SK-N-SH (cell line): Measurements from ENCODE around the gene SH3BGR. TPM values are rescaled to one million over a fixed set of nuclear protein-coding genes. Genes with fewer than 3 reads are reported as not detected.

ENCODE experiments used
- CTCF ChIA-PET: fragments of 300-600, 350-600 bp; formaldehyde crosslinking; extraction: SDS; loops from one replicate; lab custom pipeline; 2021; lab: Yijun Ruan, JAX
- POLR2A ChIA-PET: fragments of 350-600 bp; sonication (Branson Sonifier 250); formaldehyde crosslinking; extraction: SDS; loops from one replicate; lab custom pipeline; 2020; ENCODE audit warnings: antibody characterized with exemption, inconsistent platforms; lab: Yijun Ruan, JAX
- DNase-seq: peaks from one replicate; pipeline ENCODE4 v3.0.0; 2012
- H2AFZ ChIP-seq: fragments of 200-600 bp; sonication (generic); 2 replicates; pipeline ENCODE4 v1.8.1; 2016; ENCODE audit warnings: antibody characterized with exemption, mild to moderate bottlenecking, low read depth
- H3F3A ChIP-seq: fragments of 200-600 bp; sonication (generic); replicated peaks from 2 replicates; pipeline ENCODE3; 2016; ENCODE audit warnings: antibody characterized with exemption, mild to moderate bottlenecking; ENCODE audit not compliant: insufficient read depth
- H3K27ac ChIP-seq, 2 experiments: fragments of 200-500 bp in 1 of 2; fragments of 200-600 bp in 1 of 2; sonication (Bioruptor generic) in 1 of 2; sonication (generic), shearing (Covaris generic) in 1 of 2; 2 replicates each; pipeline versions ENCODE4 v1.5.1 to v1.6.1; 2014 to 2016; ENCODE audit warnings: low read depth in 2 of 2, inconsistent platforms in 1 of 2, low read length in 1 of 2, mild to moderate bottlenecking in 1 of 2, mixed read lengths in 1 of 2
- H3K27me3 ChIP-seq: fragments of 200-600 bp; sonication (generic), shearing (Covaris generic); 2 replicates; pipeline ENCODE4 v1.6.1; 2016; ENCODE audit warnings: mixed run types; ENCODE audit not compliant: insufficient read depth
- H3K36me3 ChIP-seq, 2 experiments: fragments of 200-500 bp in 1 of 2; fragments of 200-600 bp in 1 of 2; sonication (Bioruptor generic) in 1 of 2; sonication (generic) in 1 of 2; replicated peaks in 1 of 2; 2 replicates each; pipeline versions ENCODE3 to v1.5.1; 2014 to 2016; ENCODE audit warnings: low read length in 1 of 2, mild to moderate bottlenecking in 1 of 2; ENCODE audit not compliant: insufficient read depth in 2 of 2, control insufficient read depth in 1 of 2
- H3K4me1 ChIP-seq, 2 experiments: fragments of 200-500 bp in 1 of 2; fragments of 200-600 bp in 1 of 2; sonication (Bioruptor generic) in 1 of 2; sonication (generic), shearing (Covaris generic) in 1 of 2; 2 replicates each; pipeline versions ENCODE4 v1.5.1 to v1.6.1; 2014 to 2016; ENCODE audit warnings: low read depth in 1 of 2, low read length in 1 of 2, mixed run types in 1 of 2; ENCODE audit not compliant: insufficient read depth in 2 of 2, control insufficient read depth in 1 of 2
- H3K4me2 ChIP-seq: fragments of 200-600 bp; sonication (generic), shearing (Covaris generic); 2 replicates; pipeline ENCODE4 v1.6.1; 2017; ENCODE audit warnings: mixed run types
- H3K4me3 ChIP-seq, 2 experiments: fragments of 200-500 bp in 1 of 2; fragments of 200-600 bp in 1 of 2; sonication (Bioruptor generic) in 1 of 2; sonication (generic), shearing (Covaris generic) in 1 of 2; 2 replicates each; pipeline versions ENCODE4 v1.5.1 to v1.8.1; 2014 to 2016; ENCODE audit warnings: low read depth in 2 of 2, inconsistent platforms in 1 of 2, low read length in 1 of 2, mild to moderate bottlenecking in 1 of 2, mixed read lengths in 1 of 2, moderate library complexity in 1 of 2
- H3K79me2 ChIP-seq: fragments of 200-600 bp; sonication (generic); 2 replicates; pipeline ENCODE4 v1.8.1; 2017; ENCODE audit warnings: mild to moderate bottlenecking; ENCODE audit not compliant: insufficient read depth
- H3K9ac ChIP-seq: fragments of 200-600 bp; sonication (generic); 2 replicates; pipeline ENCODE4 v1.6.1; 2017; ENCODE audit warnings: mixed run types
- H3K9me2 ChIP-seq: fragments of 200-600 bp; sonication (generic); 2 replicates; pipeline ENCODE4 v1.6.1; 2017; ENCODE audit warnings: mixed run types
- H3K9me3 ChIP-seq: fragments of 200-600 bp; sonication (generic); 2 replicates; pipeline ENCODE4 v1.6.1; 2017; ENCODE audit warnings: mixed run types, mild to moderate bottlenecking, moderate library complexity
- H4K20me1 ChIP-seq: fragments of 200-600 bp; sonication (generic); 2 replicates; pipeline ENCODE4 v1.6.1; 2017; ENCODE audit warnings: mild to moderate bottlenecking, mixed run types; ENCODE audit not compliant: insufficient read depth
- CTCF ChIP-seq: fragments of 200-600 bp; sonication (generic); IDR thresholded peaks from 2 replicates; pipeline ENCODE4 v1.6.1; 2017; ENCODE audit warnings: antibody characterized with exemption, mild to moderate bottlenecking, moderate library complexity
- FOXJ3 ChIP-seq: sonication (generic); formaldehyde crosslinking; IDR thresholded peaks from 2 replicates; pipeline ENCODE4 v1.5.1; 2020; ENCODE audit warnings: mild to moderate bottlenecking, missing genetic modification reagents
- FOXM1 ChIP-seq: IDR thresholded peaks from 2 replicates; pipeline ENCODE4 v1.4.0; 2012; ENCODE audit warnings: low read depth, mild to moderate bottlenecking
- GABPA ChIP-seq: IDR thresholded peaks from 2 replicates; pipeline ENCODE4 v1.4.0; 2012; ENCODE audit warnings: low read depth, mild to moderate bottlenecking
- GATA2 ChIP-seq: sonication (generic); formaldehyde crosslinking; IDR thresholded peaks from 2 replicates; pipeline ENCODE4 v1.5.0; 2020; ENCODE audit warnings: mild to moderate bottlenecking, missing genetic modification reagents
- NFIC ChIP-seq: IDR thresholded peaks from 2 replicates; pipeline ENCODE4 v1.4.0; 2012; ENCODE audit warnings: borderline replicate concordance
- NRF1 ChIP-seq: IDR thresholded peaks from 2 replicates; pipeline ENCODE4 v1.6.1; 2012; ENCODE audit warnings: low read depth, mild to moderate bottlenecking, low read length
- PBX3 ChIP-seq: IDR thresholded peaks from 2 replicates; pipeline ENCODE4; 2012
- POLR2AphosphoS5 ChIP-seq: IDR thresholded peaks from 2 replicates; pipeline ENCODE4 v1.6.1; 2012; ENCODE audit warnings: low read depth, low read length
- RCOR1 ChIP-seq: fragments of 150-350 bp; IDR thresholded peaks from 2 replicates; pipeline ENCODE4 v1.6.1; 2017; ENCODE audit warnings: antibody characterized with exemption, low read length
- RXRA ChIP-seq: IDR thresholded peaks from 2 replicates; pipeline ENCODE4 v1.4.0; 2012; ENCODE audit warnings: low read depth, mild to moderate bottlenecking, borderline replicate concordance
- SIN3A ChIP-seq: IDR thresholded peaks from 2 replicates; pipeline ENCODE4 v1.6.1; 2012; ENCODE audit warnings: low read depth, mild to moderate bottlenecking, low read length, moderate library complexity, borderline replicate concordance
- USF2 ChIP-seq: fragments of 150-350 bp; IDR thresholded peaks from 2 replicates; pipeline ENCODE4 v1.6.1; 2017; ENCODE audit warnings: antibody characterized with exemption, low read length, low read depth, borderline replicate concordance
- YY1 ChIP-seq: IDR thresholded peaks from 2 replicates; pipeline ENCODE4 v1.4.0; 2012; ENCODE audit warnings: low read depth, mild to moderate bottlenecking
- WGBS: methylation state at CpG from one replicate; pipeline ENCODE4 v1.1.6; 2017; ENCODE audit warnings: low lambda C conversion rate; 5-methylcytosine and 5-hydroxymethylcytosine counted together
- polyA plus RNA-seq, 3 experiments: library from polyadenylated mRNA; depleted of rRNA; stranded (reverse); fragments of >200 nt; gene quantifications; 2 replicates each; pipeline ENCODE4 v1.2.3, GENCODE V29; 2012

Gene SH3BGR
- polyA plus RNA-seq, 1 of the 3 experiments (the other 2 are of a cell fraction): 1.1 TPM

DNA sequence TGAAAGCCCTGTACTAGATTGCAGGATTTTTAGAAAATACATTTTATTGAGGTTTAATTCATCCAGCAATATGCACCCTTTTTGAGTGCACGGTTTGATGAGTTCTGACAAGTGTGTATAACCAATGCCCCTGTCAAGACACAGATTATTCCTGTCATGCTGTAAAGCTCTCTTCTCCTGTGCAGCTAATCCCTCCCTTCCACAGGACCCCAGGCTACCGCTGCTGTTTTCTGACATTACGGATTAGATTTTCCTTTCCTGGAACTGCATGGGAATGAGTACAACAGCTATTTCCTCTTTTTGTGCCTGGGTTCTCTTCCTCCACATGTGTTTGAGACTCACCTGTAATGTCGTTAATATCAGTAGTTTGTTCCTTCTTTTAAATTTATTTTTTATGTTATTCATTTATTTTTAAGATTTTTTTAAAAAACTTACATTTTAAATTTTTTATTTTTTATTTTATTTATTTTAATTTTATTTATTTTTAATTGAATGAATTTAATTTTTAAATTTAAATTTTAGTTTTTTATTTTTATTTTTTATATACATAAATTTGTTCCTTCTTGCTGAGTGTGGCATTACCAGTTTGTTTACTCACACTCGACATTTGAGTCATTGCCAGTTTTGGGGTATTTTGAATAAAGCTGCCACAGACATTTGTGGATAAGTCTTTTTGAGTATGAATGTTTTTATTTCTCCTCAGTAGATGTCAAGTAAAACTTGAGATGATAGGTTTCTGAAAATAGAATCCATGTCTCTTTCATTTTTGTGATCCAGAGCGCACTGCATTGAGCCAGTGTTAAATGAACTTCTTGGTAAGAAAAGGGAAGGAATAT, 82.0 kb downstream of the SH3BGR start:
- Histone ChIP-seq H3K4me1 (no peaks in the 10 kb centered on the region; a peak in 1 of 4 replicates), H2AFZ (no peak overlapping the region), H3K4me2 (no peak overlapping the region), H3F3A (no peaks in the 10 kb centered on the region), H3K4me3 (no peak overlapping the region), H3K79me2 (no peaks in the 10 kb centered on the region), H3K9ac (no peak overlapping the region), H3K9me2 (no peaks in the 10 kb centered on the region), H4K20me1 (no peaks in the 10 kb centered on the region), H3K27me3 (no peaks in the 10 kb centered on the region), H3K27ac (no peak overlapping the region), H3K36me3 (no peaks in the 10 kb centered on the region), H3K9me3 (no peaks in the 10 kb centered on the region)
- ChIA-PET POLR2A (no interaction called here), CTCF (interaction anchor here (0.7 to 5.0 kb wide), 5 partner anchors 16 to 183 kb away, joined by 3 to 23 read pairs (median 3); no protein-coding TSS in a partner anchor)
- DNase-seq: no peak
- WGBS: 58% methylated on average over 6 of the region's 6 CpGs
- TF ChIP-seq FOXM1: no peak
- no peak for TF ChIP-seq RXRA
- TF ChIP-seq FOXJ3 (CRISPR knock-in tag): no peak
- no peak for TF ChIP-seq YY1
- no peak for TF ChIP-seq RCOR1
- no peak for TF ChIP-seq PBX3
- TF ChIP-seq USF2: no peak
- TF ChIP-seq CTCF: no peak
- no peak for TF ChIP-seq GABPA
- no peak for TF ChIP-seq GATA2
- TF ChIP-seq NFIC: no peak
- no peak for TF ChIP-seq SIN3A
- no peak for TF ChIP-seq POLR2AphosphoS5
- TF ChIP-seq NRF1: no peak
